ENCODE measurements around the gene IL1R2. TPM values are rescaled to one million over a fixed set of nuclear protein-coding genes. Genes with fewer than 3 reads are reported as not detected.

IL1R2 gene
- total RNA-seq, 4 donors from 2014 or later, result 2.1 to 13.1 (median 5.8) TPM

- Histone ChIP-seq H3K27me3 (no peaks in the 10 kb centered on the region), H3K4me1 (peaks cover 69 to 70% of the 10 kb centered on the region in 2 donors), H3K36me3 (no peaks in the 10 kb centered on the region), H3K4me3 (no peak overlapping the region), H3K27ac (peak overlapping the region; percentile 89 to 95 (median 92)), H3K9me3 (no peaks in the 10 kb centered on the region)
- no peak for DNase-seq
- intact Hi-C loops (cut with DNase I; ENCODE audit: low total_unique reads) (no loop called here), in situ Hi-C loops (cut with MboI; ENCODE audit: low sequenced_read_pairs in 4 of 4) (no loop called here)
- ATAC-seq, result no peak
- TF ChIP-seq, protein P1, sequence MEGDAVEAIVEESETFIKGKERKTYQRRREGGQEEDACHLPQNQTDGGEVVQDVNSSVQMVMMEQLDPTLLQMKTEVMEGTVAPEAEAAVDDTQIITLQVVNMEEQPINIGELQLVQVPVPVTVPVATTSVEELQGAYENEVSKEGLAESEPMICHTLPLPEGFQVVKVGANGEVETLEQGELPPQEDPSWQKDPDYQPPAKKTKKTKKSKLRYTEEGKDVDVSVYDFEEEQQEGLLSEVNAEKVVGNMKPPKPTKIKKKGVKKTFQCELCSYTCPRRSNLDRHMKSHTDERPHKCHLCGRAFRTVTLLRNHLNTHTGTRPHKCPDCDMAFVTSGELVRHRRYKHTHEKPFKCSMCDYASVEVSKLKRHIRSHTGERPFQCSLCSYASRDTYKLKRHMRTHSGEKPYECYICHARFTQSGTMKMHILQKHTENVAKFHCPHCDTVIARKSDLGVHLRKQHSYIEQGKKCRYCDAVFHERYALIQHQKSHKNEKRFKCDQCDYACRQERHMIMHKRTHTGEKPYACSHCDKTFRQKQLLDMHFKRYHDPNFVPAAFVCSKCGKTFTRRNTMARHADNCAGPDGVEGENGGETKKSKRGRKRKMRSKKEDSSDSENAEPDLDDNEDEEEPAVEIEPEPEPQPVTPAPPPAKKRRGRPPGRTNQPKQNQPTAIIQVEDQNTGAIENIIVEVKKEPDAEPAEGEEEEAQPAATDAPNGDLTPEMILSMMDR (IDR thresholded peaks at IDR 0.05 in 4 of 5, conservative IDR thresholded peaks at IDR 0.05 in 1 of 5), result no peak
- TF ChIP-seq POLR2A (IDR thresholded peaks at IDR 0.05), result no peak
Observed at GRCh38 chr2:102061962-102062795, 70.4 kb downstream of the IL1R2 start.

- intact Hi-C loops (cut with DNase I; ENCODE audit: low total_unique reads), result no loop called here
- TF ChIP-seq, protein P1 (IDR thresholded peaks at IDR 0.05 in 4 of 5, conservative IDR thresholded peaks at IDR 0.05 in 1 of 5), result no peak
- TF ChIP-seq POLR2A (IDR thresholded peaks at IDR 0.05), result no peak
- in situ Hi-C loops (cut with MboI; ENCODE audit: low sequenced_read_pairs in 4 of 4), result no loop called here
- Histone ChIP-seq H3K27ac (peak overlapping the region; percentile 89 to 95 (median 92)), H3K4me1 (peaks cover 70 to 72% of the 10 kb centered on the region in 2 donors), H3K9me3 (no peaks in the 10 kb centered on the region), H3K4me3 (no peak overlapping the region), H3K36me3 (no peaks in the 10 kb centered on the region), H3K27me3 (no peaks in the 10 kb centered on the region)
- no peak for DNase-seq
- ATAC-seq, result no peak
Observed at GRCh38 chr2:102062802-102063201, 71.0 kb downstream of the IL1R2 start.

GRCh38 chr2:102063487-102063911 lies 71.7 kb downstream of the IL1R2 start:
- no peak overlapping the region for H3K4me3 ChIP-seq
- DNase-seq (peak; percentile 69 to 78), ATAC-seq (peak; percentile 30 to 35)
- H3K27me3 ChIP-seq, result no peaks in the 10 kb centered on the region
- intact Hi-C loops (cut with DNase I; ENCODE audit: low total_unique reads) (no loop called here), in situ Hi-C loops (cut with MboI; ENCODE audit: low sequenced_read_pairs in 4 of 4) (no loop called here)
- H3K4me1 ChIP-seq, result peaks cover 70 to 72% of the 10 kb centered on the region in 2 donors
- no peaks in the 10 kb centered on the region for H3K9me3 ChIP-seq
- H3K36me3 ChIP-seq, result no peaks in the 10 kb centered on the region
- TF ChIP-seq POLR2A (IDR thresholded peaks at IDR 0.05), result peak in 1 of 2 donors; percentile 9
- TF ChIP-seq, protein P1 (IDR thresholded peaks at IDR 0.05 in 4 of 5, conservative IDR thresholded peaks at IDR 0.05 in 1 of 5), result no peak
- H3K27ac ChIP-seq, result peak overlapping the region; percentile 89 to 95 (median 92)

- Histone ChIP-seq H3K9me3 (no peaks in the 10 kb centered on the region), H3K4me3 (peak overlapping the region in 3 of 4 donors; percentile 17 to 35 (median 29)), H3K36me3 (no peaks in the 10 kb centered on the region), H3K4me1 (peaks cover 70 to 72% of the 10 kb centered on the region in 2 donors), H3K27ac (peak overlapping the region; percentile 89 to 95 (median 92)), H3K27me3 (no peaks in the 10 kb centered on the region)
- DNase-seq (peak; percentile 92 to 95), ATAC-seq (peak; percentile 78 to 80)
- TF ChIP-seq POLR2A (IDR thresholded peaks at IDR 0.05), result peak in 1 of 2 donors; percentile 16
- TF ChIP-seq, protein P1 (IDR thresholded peaks at IDR 0.05 in 4 of 5, conservative IDR thresholded peaks at IDR 0.05 in 1 of 5), result no peak
- in situ Hi-C loops (cut with MboI; ENCODE audit: low sequenced_read_pairs in 4 of 4), result no loop called here
- intact Hi-C loops (cut with DNase I; ENCODE audit: low total_unique reads), result no loop called here
Observed at GRCh38 chr2:102063941-102064678, 72.3 kb downstream of the IL1R2 start.

Data from gastrocnemius medialis (tissue), 4 donors.